Left renal cortex interstitium (tissue), 4 donors: Measurements from ENCODE around the gene TDRD6. TPM values are rescaled to one million over a fixed set of nuclear protein-coding genes. Genes with fewer than 3 reads are reported as not detected.

ENCODE experiments used
- DNase-seq, 4 donors: peaks; one replicate each; pipeline ENCODE4 v3.0.0-alpha.2; 2013; ENCODE audit warnings: low read depth in 4 of 4, low spot score in 2 of 4, missing footprints in 1 of 4
- polyA plus RNA-seq, 4 donors: library from polyadenylated mRNA; unstranded; fragments of 120-200 nt; gene quantifications; one replicate each; pipeline ENCODE4 v1.2.1, GENCODE V29; 2013; ENCODE audit not compliant: insufficient read length in 4 of 4

The TDRD6 gene
- polyA plus RNA-seq, 4 donors = 1.1 to 5.4 (median 2.4) TPM

GRCh38 chr6:46676604-46677313 lies 10.9 kb upstream of the TDRD6 start:
- no peak for DNase-seq

GRCh38 chr6:46677314-46677654 lies 10.4 kb upstream of the TDRD6 start:
- no peak for DNase-seq

- DNase-seq = no peak
These were observed 2.9 kb upstream of the TDRD6 start for GRCh38 chr6:46684771-46685170.

GRCh38 chr6:46688117-46688965 lies 656 bp downstream of the TDRD6 start:
- DNase-seq = no peak

- no peak for DNase-seq
These were observed 1.3 kb downstream of the TDRD6 start for GRCh38 chr6:46688966-46689335.

GRCh38 chr6:46689657-46690056 lies 2.0 kb downstream of the TDRD6 start:
- no peak for DNase-seq

GRCh38 chr6:46690141-46690755 lies 2.6 kb downstream of the TDRD6 start:
- DNase-seq = no peak

- no peak for DNase-seq
These were observed 3.3 kb downstream of the TDRD6 start for GRCh38 chr6:46690911-46691451.

- DNase-seq = no peak
These were observed 12.3 kb downstream of the TDRD6 start for GRCh38 chr6:46699970-46700369.

- peak in 1 of 4 donors; percentile 5 for DNase-seq
These were observed 16.9 kb downstream of the TDRD6 start for GRCh38 chr6:46704562-46704961.

GRCh38 chr6:46706464-46706863 lies 18.8 kb downstream of the TDRD6 start:
- DNase-seq = no peak

GRCh38 chr6:46711491-46711890 lies 23.8 kb downstream of the TDRD6 start:
- no peak for DNase-seq

GRCh38 chr6:46715141-46715540 lies 27.5 kb downstream of the TDRD6 start:
- DNase-seq = no peak

GRCh38 chr6:46719099-46719498 lies 31.4 kb downstream of the TDRD6 start:
- no peak for DNase-seq

- DNase-seq = no peak
These were observed 32.7 kb downstream of the TDRD6 start for GRCh38 chr6:46720401-46720800.

- no peak for DNase-seq
These were observed 42.2 kb downstream of the TDRD6 start for GRCh38 chr6:46729787-46730326.

- DNase-seq = no peak
These were observed 43.3 kb downstream of the TDRD6 start for GRCh38 chr6:46730921-46731461.

- no peak for DNase-seq
These were observed 45.7 kb downstream of the TDRD6 start for GRCh38 chr6:46733341-46733801.

GRCh38 chr6:46734867-46735719 lies 47.4 kb downstream of the TDRD6 start, which contains the start of gene PLA2G7:
Gene PLA2G7, minus strand, starts transcription at chr6:46735375. Its CDS starts 12,484 bp downstream, at chr6:46722891.
- DNase-seq = peak in 2 of 4 donors; percentile 41 to 56

- no peak for DNase-seq
These were observed 48.0 kb downstream of the TDRD6 start for GRCh38 chr6:46735720-46736031.
